Kidney (tissue), 14 donors: ENCODE measurements around the gene CRYL1. TPM values are rescaled to one million over a fixed set of nuclear protein-coding genes. Genes with fewer than 3 reads are reported as not detected.

Experiments used
- DNase-seq, 5 donors: peaks; one replicate each; pipeline ENCODE4 v3.0.0-alpha.2; 2013 to 2020
- FAIRE-seq: peaks from 2 replicates; lab custom pipeline; 2012; peaks lifted over from hg19 to GRCh38; lab: Jason Lieb, UNC
- H3K27ac ChIP-seq, 2 donors: one replicate each; pipeline ENCODE4 v1.7.0; 2013; ENCODE audit warnings: low read depth in 2 of 2, low read length in 2 of 2, inconsistent platforms in 1 of 2
- H3K27me3 ChIP-seq: one replicate; pipeline ENCODE4 v1.7.1; 2013; ENCODE audit warnings: low read length, inconsistent platforms; ENCODE audit not compliant: control insufficient read depth, insufficient read depth
- H3K36me3 ChIP-seq, 3 donors: one replicate each; pipeline versions ENCODE4 v1.7.0 to v1.7.1; 2013; ENCODE audit warnings: low read length in 3 of 3, control low read depth in 1 of 3, inconsistent platforms in 1 of 3; ENCODE audit not compliant: insufficient read depth in 3 of 3, control insufficient read depth in 2 of 3
- H3K4me1 ChIP-seq, 3 donors: one replicate each; pipeline versions ENCODE4 v1.7.0 to v1.7.1; 2013; ENCODE audit warnings: low read length in 3 of 3, inconsistent platforms in 1 of 3, low read depth in 1 of 3; ENCODE audit not compliant: control insufficient read depth in 2 of 3, insufficient read depth in 2 of 3
- H3K4me3 ChIP-seq, 3 donors: one replicate each; pipeline versions ENCODE4 v1.7.0 to v1.8.1; 2013; ENCODE audit warnings: low read length in 3 of 3, control low read depth in 1 of 3, inconsistent platforms in 1 of 3
- H3K9ac ChIP-seq, 3 donors: one replicate each; pipeline versions ENCODE4 v1.7.0 to v1.7.1; 2013; ENCODE audit warnings: low read length in 3 of 3, control low read depth in 1 of 3, inconsistent platforms in 1 of 3
- H3K9me3 ChIP-seq, 3 donors: one replicate each; pipeline versions ENCODE4 v1.7.0 to v1.7.1; 2013; ENCODE audit warnings: low read length in 3 of 3, control low read depth in 1 of 3, inconsistent platforms in 1 of 3; ENCODE audit not compliant: control insufficient read depth in 2 of 3, insufficient read depth in 1 of 3
- CTCF ChIP-seq: IDR thresholded peaks from 3 replicates; pipeline ENCODE4 v1.5.1; 2012; ENCODE audit warnings: mild to moderate bottlenecking, moderate library complexity, borderline replicate concordance; ENCODE audit not compliant: insufficient read depth; ENCODE audit errors: extremely low read depth
- intact Hi-C: fragments of 100-400 bp; cut with DNase I; formaldehyde crosslinking; loops from one replicate; pipeline ENCODE4 v1.11.1; 2022
- polyA plus RNA-seq: library from polyadenylated mRNA; stranded (reverse); fragments of 350-450 nt; fragmentation: Illumina TruSeq; extraction: RNeasy Lipid Tissue Mini Kit (QIAGEN cat#74804); gene quantifications from one replicate; pipeline ENCODE4 v1.2.3, GENCODE V29; 2014; ENCODE audit warnings: low read depth, low replicate concordance; ENCODE audit not compliant: insufficient read depth
- total RNA-seq: library from RNA; stranded (reverse); fragmentation: NEBNext Ultra II Directional; extraction: Animal tissue kit (Norgen Biotek cat#: 25700); gene quantifications from one replicate; pipeline ENCODE4 v1.2.1, GENCODE V29; 2021
- donor health status: control.
- donor health status: control.
- donor health status: control.
- donor health status: control.
- donor health status: control.
- donor health status: DM: yes; HTN: yes; CAD: no.
- donor health status: Normal renal cell carcinoma (clear cell type).

CRYL1 gene
- total and polyA plus RNA-seq, 2 donors from 2014 or later: 130 to 462 TPM

DNA sequence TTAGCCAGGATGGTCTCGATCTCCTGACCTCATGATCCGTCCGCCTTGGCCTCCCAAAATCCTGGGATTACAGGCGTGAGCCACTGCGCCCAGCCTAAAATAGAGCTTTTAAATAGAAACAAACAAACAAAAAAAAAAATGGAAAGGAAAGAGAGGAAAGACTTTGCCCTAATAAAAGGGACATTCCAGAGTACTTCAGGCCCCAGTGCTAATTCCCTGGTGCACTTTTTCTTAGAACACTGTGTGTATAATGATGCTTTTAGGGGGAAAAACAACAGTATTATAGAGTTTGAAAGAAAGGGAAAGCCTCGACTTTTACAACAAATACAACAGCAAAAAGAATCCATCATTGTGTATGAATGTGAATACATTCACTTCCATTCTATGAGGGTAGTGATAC lies 104.7 kb downstream of the CRYL1 start:
- H3K9me3 ChIP-seq: no peaks in the 10 kb centered on the region
- no peak overlapping the region for H3K27ac ChIP-seq
- no peak overlapping the region for H3K4me3 ChIP-seq
- intact Hi-C loops: no loop called here
- no peak for TF ChIP-seq CTCF
- DNase-seq: no peak
- no peaks in the 10 kb centered on the region for H3K4me1 ChIP-seq
- H3K9ac ChIP-seq: no peak overlapping the region
- H3K27me3 ChIP-seq: no peaks in the 10 kb centered on the region
- no peak for FAIRE-seq
- peaks cover 0 to 27% (median 20%) of the 10 kb centered on the region in 3 donors for H3K36me3 ChIP-seq

- Histone ChIP-seq H3K9me3 (no peaks in the 10 kb centered on the region), H3K9ac (no peak overlapping the region), H3K36me3 (peaks cover 0 to 18% (median 5%) of the 10 kb centered on the region in 3 donors), H3K4me3 (no peak overlapping the region), H3K4me1 (peaks cover 0 to 2% (median 0%) of the 10 kb centered on the region in 3 donors), H3K27ac (no peak overlapping the region), H3K27me3 (no peaks in the 10 kb centered on the region)
- no peak for FAIRE-seq
- TF ChIP-seq CTCF: no peak
- no peak for DNase-seq
- intact Hi-C loops: no loop called here
Observed at GRCh38 chr13:20418953-20419352, 106.7 kb downstream of the CRYL1 start.

GRCh38 chr13:20416223-20416745 lies 109.4 kb downstream of the CRYL1 start:
- TF ChIP-seq CTCF: no peak
- H3K27me3 ChIP-seq: no peaks in the 10 kb centered on the region
- FAIRE-seq: no peak
- no peak for DNase-seq
- no peaks in the 10 kb centered on the region for H3K9me3 ChIP-seq
- no peak overlapping the region for H3K9ac ChIP-seq
- peaks cover 0 to 2% (median 0%) of the 10 kb centered on the region in 3 donors for H3K4me1 ChIP-seq
- no peak overlapping the region for H3K4me3 ChIP-seq
- intact Hi-C loops: no loop called here
- peaks cover 0 to 25% (median 3%) of the 10 kb centered on the region in 3 donors for H3K36me3 ChIP-seq
- H3K27ac ChIP-seq: no peak overlapping the region

DNA sequence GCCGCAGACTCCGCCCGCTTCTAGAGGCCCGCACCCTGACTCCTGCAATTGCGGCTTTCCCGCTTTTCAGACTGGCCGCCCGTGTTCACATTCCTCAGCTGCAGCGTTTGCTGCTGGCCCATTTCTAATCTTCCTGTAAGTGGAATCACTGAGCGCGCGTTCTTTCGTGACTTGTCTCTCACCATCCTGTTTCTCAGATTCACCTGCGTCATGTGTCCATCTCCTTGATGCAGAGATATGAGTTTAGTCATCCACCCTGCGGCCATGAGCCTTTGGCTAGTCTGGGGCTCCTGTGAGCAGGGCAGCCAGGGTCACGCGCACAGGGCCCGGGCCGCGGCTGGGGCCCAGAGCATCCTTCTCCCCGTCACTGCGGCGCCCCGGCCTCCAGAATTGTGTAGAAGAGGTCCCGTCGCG lies 110.0 kb downstream of the CRYL1 start:
- no peak for TF ChIP-seq CTCF
- DNase-seq (no peak), FAIRE-seq (no peak)
- Histone ChIP-seq H3K9ac (no peak overlapping the region), H3K4me3 (no peak overlapping the region), H3K27me3 (no peaks in the 10 kb centered on the region), H3K36me3 (peaks cover 0 to 25% (median 3%) of the 10 kb centered on the region in 3 donors), H3K4me1 (peaks cover 0 to 2% (median 0%) of the 10 kb centered on the region in 3 donors), H3K27ac (no peak overlapping the region), H3K9me3 (no peaks in the 10 kb centered on the region)
- intact Hi-C loops: no loop called here
